ENCODE results near the gene MCU. TPM values are rescaled to one million over a fixed set of nuclear protein-coding genes. Genes with fewer than 3 reads are reported as not detected.

Gene MCU
- polyA plus RNA-seq, 1 donor from 2014 or later = 22.9 TPM

DNA sequence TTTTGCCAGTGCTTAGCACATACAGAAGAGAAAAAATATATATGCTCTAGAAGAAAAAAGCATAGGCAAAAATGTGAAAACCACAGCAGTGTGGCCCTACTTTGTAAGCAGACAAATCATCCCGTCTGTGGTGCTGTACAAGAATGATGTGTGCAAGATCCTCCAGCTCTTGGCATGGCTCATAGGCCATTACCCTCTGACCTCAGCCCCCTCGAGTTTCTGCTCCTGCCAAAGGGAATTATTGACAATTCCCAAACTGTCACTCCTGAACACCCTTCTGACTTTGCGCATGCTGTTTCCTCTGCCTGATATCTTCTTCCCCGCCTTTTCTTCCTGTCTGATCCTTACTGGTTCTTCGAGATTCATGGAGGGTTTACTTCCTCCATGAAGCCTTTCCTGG lies 235.5 kb downstream of the MCU start:
- Histone ChIP-seq H3K79me2 (replicated peaks; ENCODE audit: insufficient read depth, low read length) (no peaks in the 10 kb centered on the region), H3K4me3 (ENCODE audit: low read length) (no peak overlapping the region), H3F3A (ENCODE audit: insufficient read depth, low read length, poor library complexity, severe bottlenecking) (no peaks in the 10 kb centered on the region), H3K9me2 (ENCODE audit: insufficient read depth, low read length) (no peaks in the 10 kb centered on the region), H2AFZ (ENCODE audit: low read depth, low read length) (no peak overlapping the region), H3K9me3 (ENCODE audit: low read length) (no peaks in the 10 kb centered on the region), H3K27me3 (ENCODE audit: insufficient read depth, low read depth, low read length) (no peaks in the 10 kb centered on the region), H3K9ac (ENCODE audit: low read length) (no peak overlapping the region), H3K4me2 (ENCODE audit: low read length) (no peak overlapping the region), H4K20me1 (ENCODE audit: insufficient read depth) (no peaks in the 10 kb centered on the region), H3K36me3 (ENCODE audit: insufficient read depth, low read length) (no peaks in the 10 kb centered on the region), H3K27ac (ENCODE audit: low read length) (no peak overlapping the region)
- no peak for TF ChIP-seq EP300 (conservative IDR thresholded peaks at IDR 0.05; ENCODE audit: poor library complexity, severe bottlenecking)
- TF ChIP-seq MXI1 (conservative IDR thresholded peaks at IDR 0.05; ENCODE audit: poor library complexity, severe bottlenecking) = no peak
- TF ChIP-seq POLR2AphosphoS5 (IDR thresholded peaks at IDR 0.05) = no peak
- TF ChIP-seq EZH2 (IDR thresholded peaks at IDR 0.05; ENCODE audit: borderline replicate concordance, insufficient read depth, low read length, poor library complexity, severe bottlenecking) = no peak
- TF ChIP-seq SMC3 (conservative IDR thresholded peaks at IDR 0.05; ENCODE audit: poor library complexity) = no peak
- no peak for TF ChIP-seq RAD21 (conservative IDR thresholded peaks at IDR 0.05)
- TF ChIP-seq, protein P1, sequence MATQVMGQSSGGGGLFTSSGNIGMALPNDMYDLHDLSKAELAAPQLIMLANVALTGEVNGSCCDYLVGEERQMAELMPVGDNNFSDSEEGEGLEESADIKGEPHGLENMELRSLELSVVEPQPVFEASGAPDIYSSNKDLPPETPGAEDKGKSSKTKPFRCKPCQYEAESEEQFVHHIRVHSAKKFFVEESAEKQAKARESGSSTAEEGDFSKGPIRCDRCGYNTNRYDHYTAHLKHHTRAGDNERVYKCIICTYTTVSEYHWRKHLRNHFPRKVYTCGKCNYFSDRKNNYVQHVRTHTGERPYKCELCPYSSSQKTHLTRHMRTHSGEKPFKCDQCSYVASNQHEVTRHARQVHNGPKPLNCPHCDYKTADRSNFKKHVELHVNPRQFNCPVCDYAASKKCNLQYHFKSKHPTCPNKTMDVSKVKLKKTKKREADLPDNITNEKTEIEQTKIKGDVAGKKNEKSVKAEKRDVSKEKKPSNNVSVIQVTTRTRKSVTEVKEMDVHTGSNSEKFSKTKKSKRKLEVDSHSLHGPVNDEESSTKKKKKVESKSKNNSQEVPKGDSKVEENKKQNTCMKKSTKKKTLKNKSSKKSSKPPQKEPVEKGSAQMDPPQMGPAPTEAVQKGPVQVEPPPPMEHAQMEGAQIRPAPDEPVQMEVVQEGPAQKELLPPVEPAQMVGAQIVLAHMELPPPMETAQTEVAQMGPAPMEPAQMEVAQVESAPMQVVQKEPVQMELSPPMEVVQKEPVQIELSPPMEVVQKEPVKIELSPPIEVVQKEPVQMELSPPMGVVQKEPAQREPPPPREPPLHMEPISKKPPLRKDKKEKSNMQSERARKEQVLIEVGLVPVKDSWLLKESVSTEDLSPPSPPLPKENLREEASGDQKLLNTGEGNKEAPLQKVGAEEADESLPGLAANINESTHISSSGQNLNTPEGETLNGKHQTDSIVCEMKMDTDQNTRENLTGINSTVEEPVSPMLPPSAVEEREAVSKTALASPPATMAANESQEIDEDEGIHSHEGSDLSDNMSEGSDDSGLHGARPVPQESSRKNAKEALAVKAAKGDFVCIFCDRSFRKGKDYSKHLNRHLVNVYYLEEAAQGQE (IDR thresholded peaks at IDR 0.05; ENCODE audit: borderline replicate concordance) = no peak

DNA sequence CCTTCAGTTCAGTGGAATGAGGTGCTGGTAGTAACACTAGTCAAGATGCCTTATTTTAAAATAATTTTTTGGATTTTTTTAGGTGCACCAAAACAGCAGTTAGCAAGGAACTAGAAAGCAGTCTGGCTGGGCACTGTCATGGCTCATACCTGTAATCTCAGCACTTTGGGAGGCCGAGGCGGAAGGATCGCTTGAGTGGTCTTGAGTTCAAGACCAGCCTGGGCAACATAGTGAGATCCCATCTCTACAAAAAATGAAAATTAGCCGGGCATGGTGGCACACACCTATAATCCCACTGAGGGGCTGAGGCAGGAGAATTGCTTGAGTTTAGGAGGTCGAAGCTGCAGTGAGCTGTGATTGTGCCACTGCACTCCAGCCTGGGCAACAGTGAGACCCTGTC lies 236.9 kb downstream of the MCU start:
- H3K4me3 ChIP-seq (ENCODE audit: low read length) = no peak overlapping the region
- no peaks in the 10 kb centered on the region for H3F3A ChIP-seq (ENCODE audit: insufficient read depth, low read length, poor library complexity, severe bottlenecking)
- no peak for TF ChIP-seq POLR2AphosphoS5 (IDR thresholded peaks at IDR 0.05)
- TF ChIP-seq EP300 (conservative IDR thresholded peaks at IDR 0.05; ENCODE audit: poor library complexity, severe bottlenecking) = no peak
- TF ChIP-seq TAF1 (IDR thresholded peaks at IDR 0.05; ENCODE audit: low read depth) = no peak
- TF ChIP-seq, protein P1 (IDR thresholded peaks at IDR 0.05; ENCODE audit: borderline replicate concordance) = no peak
- TF ChIP-seq SMC3 (conservative IDR thresholded peaks at IDR 0.05; ENCODE audit: poor library complexity) = no peak
- TF ChIP-seq EZH2 (IDR thresholded peaks at IDR 0.05; ENCODE audit: borderline replicate concordance, insufficient read depth, low read length, poor library complexity, severe bottlenecking) = no peak
- TF ChIP-seq, protein P2, sequence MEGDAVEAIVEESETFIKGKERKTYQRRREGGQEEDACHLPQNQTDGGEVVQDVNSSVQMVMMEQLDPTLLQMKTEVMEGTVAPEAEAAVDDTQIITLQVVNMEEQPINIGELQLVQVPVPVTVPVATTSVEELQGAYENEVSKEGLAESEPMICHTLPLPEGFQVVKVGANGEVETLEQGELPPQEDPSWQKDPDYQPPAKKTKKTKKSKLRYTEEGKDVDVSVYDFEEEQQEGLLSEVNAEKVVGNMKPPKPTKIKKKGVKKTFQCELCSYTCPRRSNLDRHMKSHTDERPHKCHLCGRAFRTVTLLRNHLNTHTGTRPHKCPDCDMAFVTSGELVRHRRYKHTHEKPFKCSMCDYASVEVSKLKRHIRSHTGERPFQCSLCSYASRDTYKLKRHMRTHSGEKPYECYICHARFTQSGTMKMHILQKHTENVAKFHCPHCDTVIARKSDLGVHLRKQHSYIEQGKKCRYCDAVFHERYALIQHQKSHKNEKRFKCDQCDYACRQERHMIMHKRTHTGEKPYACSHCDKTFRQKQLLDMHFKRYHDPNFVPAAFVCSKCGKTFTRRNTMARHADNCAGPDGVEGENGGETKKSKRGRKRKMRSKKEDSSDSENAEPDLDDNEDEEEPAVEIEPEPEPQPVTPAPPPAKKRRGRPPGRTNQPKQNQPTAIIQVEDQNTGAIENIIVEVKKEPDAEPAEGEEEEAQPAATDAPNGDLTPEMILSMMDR (IDR thresholded peaks at IDR 0.05; ENCODE audit: poor library complexity, severe bottlenecking) = no peak
- TF ChIP-seq RAD21 (conservative IDR thresholded peaks at IDR 0.05) = no peak
- no peak for TF ChIP-seq MXI1 (conservative IDR thresholded peaks at IDR 0.05; ENCODE audit: poor library complexity, severe bottlenecking)
- H3K9ac ChIP-seq (ENCODE audit: low read length) = no peak overlapping the region
- no peaks in the 10 kb centered on the region for H3K36me3 ChIP-seq (ENCODE audit: insufficient read depth, low read length)
- no peak overlapping the region for H3K4me2 ChIP-seq (ENCODE audit: low read length)
- H4K20me1 ChIP-seq (ENCODE audit: insufficient read depth) = no peaks in the 10 kb centered on the region
- no peak overlapping the region for H3K27ac ChIP-seq (ENCODE audit: low read length)
- no peaks in the 10 kb centered on the region for H3K79me2 ChIP-seq (replicated peaks; ENCODE audit: insufficient read depth, low read length)
- H2AFZ ChIP-seq (ENCODE audit: low read depth, low read length) = no peak overlapping the region
- no peaks in the 10 kb centered on the region for H3K9me2 ChIP-seq (ENCODE audit: insufficient read depth, low read length)
- H3K27me3 ChIP-seq (ENCODE audit: insufficient read depth, low read depth, low read length) = no peaks in the 10 kb centered on the region
- H3K9me3 ChIP-seq (ENCODE audit: low read length) = no peaks in the 10 kb centered on the region

All from neural cell (in vitro differentiated cells).